SK-N-SH (cell line): ENCODE results near the gene NCBP3. TPM values are rescaled to one million over a fixed set of nuclear protein-coding genes. Genes with fewer than 3 reads are reported as not detected.

ENCODE experiments used
- CTCF ChIA-PET: fragments of 300-600, 350-600 bp; formaldehyde crosslinking; extraction: SDS; loops from one replicate; lab custom pipeline; 2021; lab: Yijun Ruan, JAX
- POLR2A ChIA-PET: fragments of 350-600 bp; sonication (Branson Sonifier 250); formaldehyde crosslinking; extraction: SDS; loops from one replicate; lab custom pipeline; 2020; ENCODE audit warnings: antibody characterized with exemption, inconsistent platforms; lab: Yijun Ruan, JAX
- DNase-seq: peaks from one replicate; pipeline ENCODE4 v3.0.0; 2012
- H2AFZ ChIP-seq: fragments of 200-600 bp; sonication (generic); 2 replicates; pipeline ENCODE4 v1.8.1; 2016; ENCODE audit warnings: antibody characterized with exemption, mild to moderate bottlenecking, low read depth
- H3F3A ChIP-seq: fragments of 200-600 bp; sonication (generic); replicated peaks from 2 replicates; pipeline ENCODE3; 2016; ENCODE audit warnings: antibody characterized with exemption, mild to moderate bottlenecking; ENCODE audit not compliant: insufficient read depth
- H3K27ac ChIP-seq, 2 experiments: fragments of 200-500 bp in 1 of 2; fragments of 200-600 bp in 1 of 2; sonication (Bioruptor generic) in 1 of 2; sonication (generic), shearing (Covaris generic) in 1 of 2; 2 replicates each; pipeline versions ENCODE4 v1.5.1 to v1.6.1; 2014 to 2016; ENCODE audit warnings: low read depth in 2 of 2, inconsistent platforms in 1 of 2, low read length in 1 of 2, mild to moderate bottlenecking in 1 of 2, mixed read lengths in 1 of 2
- H3K27me3 ChIP-seq: fragments of 200-600 bp; sonication (generic), shearing (Covaris generic); 2 replicates; pipeline ENCODE4 v1.6.1; 2016; ENCODE audit warnings: mixed run types; ENCODE audit not compliant: insufficient read depth
- H3K36me3 ChIP-seq, 2 experiments: fragments of 200-500 bp in 1 of 2; fragments of 200-600 bp in 1 of 2; sonication (Bioruptor generic) in 1 of 2; sonication (generic) in 1 of 2; replicated peaks in 1 of 2; 2 replicates each; pipeline versions ENCODE3 to v1.5.1; 2014 to 2016; ENCODE audit warnings: low read length in 1 of 2, mild to moderate bottlenecking in 1 of 2; ENCODE audit not compliant: insufficient read depth in 2 of 2, control insufficient read depth in 1 of 2
- H3K4me1 ChIP-seq, 2 experiments: fragments of 200-500 bp in 1 of 2; fragments of 200-600 bp in 1 of 2; sonication (Bioruptor generic) in 1 of 2; sonication (generic), shearing (Covaris generic) in 1 of 2; 2 replicates each; pipeline versions ENCODE4 v1.5.1 to v1.6.1; 2014 to 2016; ENCODE audit warnings: low read depth in 1 of 2, low read length in 1 of 2, mixed run types in 1 of 2; ENCODE audit not compliant: insufficient read depth in 2 of 2, control insufficient read depth in 1 of 2
- H3K4me2 ChIP-seq: fragments of 200-600 bp; sonication (generic), shearing (Covaris generic); 2 replicates; pipeline ENCODE4 v1.6.1; 2017; ENCODE audit warnings: mixed run types
- H3K4me3 ChIP-seq, 2 experiments: fragments of 200-500 bp in 1 of 2; fragments of 200-600 bp in 1 of 2; sonication (Bioruptor generic) in 1 of 2; sonication (generic), shearing (Covaris generic) in 1 of 2; 2 replicates each; pipeline versions ENCODE4 v1.5.1 to v1.8.1; 2014 to 2016; ENCODE audit warnings: low read depth in 2 of 2, inconsistent platforms in 1 of 2, low read length in 1 of 2, mild to moderate bottlenecking in 1 of 2, mixed read lengths in 1 of 2, moderate library complexity in 1 of 2
- H3K79me2 ChIP-seq: fragments of 200-600 bp; sonication (generic); 2 replicates; pipeline ENCODE4 v1.8.1; 2017; ENCODE audit warnings: mild to moderate bottlenecking; ENCODE audit not compliant: insufficient read depth
- H3K9ac ChIP-seq: fragments of 200-600 bp; sonication (generic); 2 replicates; pipeline ENCODE4 v1.6.1; 2017; ENCODE audit warnings: mixed run types
- H3K9me2 ChIP-seq: fragments of 200-600 bp; sonication (generic); 2 replicates; pipeline ENCODE4 v1.6.1; 2017; ENCODE audit warnings: mixed run types
- H3K9me3 ChIP-seq: fragments of 200-600 bp; sonication (generic); 2 replicates; pipeline ENCODE4 v1.6.1; 2017; ENCODE audit warnings: mixed run types, mild to moderate bottlenecking, moderate library complexity
- H4K20me1 ChIP-seq: fragments of 200-600 bp; sonication (generic); 2 replicates; pipeline ENCODE4 v1.6.1; 2017; ENCODE audit warnings: mild to moderate bottlenecking, mixed run types; ENCODE audit not compliant: insufficient read depth
- ELF1 ChIP-seq: IDR thresholded peaks from 2 replicates; pipeline ENCODE4 v1.4.0; 2012
- EP300 ChIP-seq, 2 experiments: IDR thresholded peaks; 2 replicates each; pipeline versions ENCODE4 v1.4.0 to v1.6.1; 2012; ENCODE audit warnings: borderline replicate concordance in 1 of 2, low read depth in 1 of 2, low read length in 1 of 2
- EZH2phosphoT487 ChIP-seq: fragments of 200-600 bp; sonication (generic); IDR thresholded peaks from 2 replicates; pipeline ENCODE4 v1.6.1; 2017; ENCODE audit warnings: low read depth, mixed run types, mild to moderate bottlenecking, antibody characterized with exemption, moderate library complexity, borderline replicate concordance
- FOSL2 ChIP-seq: IDR thresholded peaks from 2 replicates; pipeline ENCODE4 v1.4.0; 2012; ENCODE audit warnings: low read depth, mild to moderate bottlenecking, moderate library complexity, borderline replicate concordance
- GATA2 ChIP-seq: sonication (generic); formaldehyde crosslinking; IDR thresholded peaks from 2 replicates; pipeline ENCODE4 v1.5.0; 2020; ENCODE audit warnings: mild to moderate bottlenecking, missing genetic modification reagents
- JUND ChIP-seq: IDR thresholded peaks from 2 replicates; pipeline ENCODE4 v1.4.0; 2012
- MAX ChIP-seq: IDR thresholded peaks from 2 replicates; pipeline ENCODE4 v1.4.0; 2012; ENCODE audit warnings: low read depth
- RAD21 ChIP-seq: IDR thresholded peaks from 2 replicates; pipeline ENCODE4 v1.6.1; 2012; ENCODE audit warnings: mild to moderate bottlenecking, low read length
- RCOR1 ChIP-seq: fragments of 150-350 bp; IDR thresholded peaks from 2 replicates; pipeline ENCODE4 v1.6.1; 2017; ENCODE audit warnings: antibody characterized with exemption, low read length
- RXRA ChIP-seq: IDR thresholded peaks from 2 replicates; pipeline ENCODE4 v1.4.0; 2012; ENCODE audit warnings: low read depth, mild to moderate bottlenecking, borderline replicate concordance
- SIN3A ChIP-seq: IDR thresholded peaks from 2 replicates; pipeline ENCODE4 v1.6.1; 2012; ENCODE audit warnings: low read depth, mild to moderate bottlenecking, low read length, moderate library complexity, borderline replicate concordance
- TAF1 ChIP-seq: IDR thresholded peaks from 2 replicates; pipeline ENCODE4 v1.6.1; 2012; ENCODE audit warnings: low read depth, mild to moderate bottlenecking, low read length, moderate library complexity, borderline replicate concordance
- TEAD4 ChIP-seq: IDR thresholded peaks from 2 replicates; pipeline ENCODE4 v1.4.0; 2012; ENCODE audit warnings: mild to moderate bottlenecking, borderline replicate concordance; ENCODE audit not compliant: insufficient read depth
- YY1 ChIP-seq: IDR thresholded peaks from 2 replicates; pipeline ENCODE4 v1.4.0; 2012; ENCODE audit warnings: low read depth, mild to moderate bottlenecking
- ZBTB33 ChIP-seq: IDR thresholded peaks from 2 replicates; pipeline ENCODE4 v1.4.0; 2012; ENCODE audit warnings: low read depth, borderline replicate concordance
- WGBS: methylation state at CpG from one replicate; pipeline ENCODE4 v1.1.6; 2017; ENCODE audit warnings: low lambda C conversion rate; 5-methylcytosine and 5-hydroxymethylcytosine counted together
- polyA plus RNA-seq, 3 experiments: library from polyadenylated mRNA; depleted of rRNA; stranded (reverse); fragments of >200 nt; gene quantifications; 2 replicates each; pipeline ENCODE4 v1.2.3, GENCODE V29; 2012
- TF ChIP-seq, protein P1 (sequence below): IDR thresholded peaks from 2 replicates; pipeline ENCODE4 v1.6.1; 2012; ENCODE audit warnings: mild to moderate bottlenecking, low read depth, low read length, moderate library complexity

Gene NCBP3
- polyA plus RNA-seq, 1 of the 3 experiments (the other 2 are of a cell fraction), result 6.5 TPM

DNA sequence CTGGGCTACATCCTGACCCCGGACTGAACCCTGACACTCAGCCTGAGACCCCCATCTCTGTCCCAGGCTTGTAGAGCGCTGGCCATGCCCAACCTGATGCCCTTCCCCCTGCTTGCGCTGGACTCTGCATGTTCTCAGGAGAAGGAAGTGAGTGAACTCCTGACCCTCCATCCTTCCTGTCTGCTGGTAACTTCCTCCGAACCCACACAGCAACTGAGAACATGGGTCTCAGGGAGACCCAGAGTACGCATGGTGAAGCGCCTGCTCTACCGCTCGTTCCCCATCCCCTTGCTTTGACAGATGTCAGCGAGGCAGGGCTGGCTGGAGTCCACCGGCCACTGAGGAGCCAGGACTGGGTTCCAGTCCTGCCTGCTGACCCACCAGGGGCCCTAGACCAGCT lies 40.7 kb upstream of the NCBP3 start:
- Histone ChIP-seq H3K36me3 (peaks cover 0 to 5% of the 10 kb centered on the region in 2 experiments), H2AFZ (no peak overlapping the region), H4K20me1 (0 out of 2 replicates have a peak, but pooled peaks cover 4% of the 10 kb centered on the region), H3K4me2 (no peak overlapping the region), H3K79me2 (peaks cover 18% of the 10 kb centered on the region; the same call in 1 of the 2 replicates), H3K4me3 (no peak overlapping the region), H3K27ac (no peak overlapping the region), H3K9ac (no peak overlapping the region), H3K9me2 (no peaks in the 10 kb centered on the region), H3F3A (peaks cover 10% of the 10 kb centered on the region), H3K4me1 (peaks cover 9 to 30% of the 10 kb centered on the region in 2 experiments; a peak in 3 of 4 replicates), H3K9me3 (no peaks in the 10 kb centered on the region), H3K27me3 (no peaks in the 10 kb centered on the region)
- DNase-seq, result no peak
- CTCF ChIA-PET, result no interaction called here
- TF ChIP-seq MAX, result no peak
- TF ChIP-seq RCOR1, result no peak
- TF ChIP-seq JUND, result no peak
- no peak for TF ChIP-seq TAF1
- TF ChIP-seq EZH2phosphoT487, result no peak
- TF ChIP-seq, protein P1, sequence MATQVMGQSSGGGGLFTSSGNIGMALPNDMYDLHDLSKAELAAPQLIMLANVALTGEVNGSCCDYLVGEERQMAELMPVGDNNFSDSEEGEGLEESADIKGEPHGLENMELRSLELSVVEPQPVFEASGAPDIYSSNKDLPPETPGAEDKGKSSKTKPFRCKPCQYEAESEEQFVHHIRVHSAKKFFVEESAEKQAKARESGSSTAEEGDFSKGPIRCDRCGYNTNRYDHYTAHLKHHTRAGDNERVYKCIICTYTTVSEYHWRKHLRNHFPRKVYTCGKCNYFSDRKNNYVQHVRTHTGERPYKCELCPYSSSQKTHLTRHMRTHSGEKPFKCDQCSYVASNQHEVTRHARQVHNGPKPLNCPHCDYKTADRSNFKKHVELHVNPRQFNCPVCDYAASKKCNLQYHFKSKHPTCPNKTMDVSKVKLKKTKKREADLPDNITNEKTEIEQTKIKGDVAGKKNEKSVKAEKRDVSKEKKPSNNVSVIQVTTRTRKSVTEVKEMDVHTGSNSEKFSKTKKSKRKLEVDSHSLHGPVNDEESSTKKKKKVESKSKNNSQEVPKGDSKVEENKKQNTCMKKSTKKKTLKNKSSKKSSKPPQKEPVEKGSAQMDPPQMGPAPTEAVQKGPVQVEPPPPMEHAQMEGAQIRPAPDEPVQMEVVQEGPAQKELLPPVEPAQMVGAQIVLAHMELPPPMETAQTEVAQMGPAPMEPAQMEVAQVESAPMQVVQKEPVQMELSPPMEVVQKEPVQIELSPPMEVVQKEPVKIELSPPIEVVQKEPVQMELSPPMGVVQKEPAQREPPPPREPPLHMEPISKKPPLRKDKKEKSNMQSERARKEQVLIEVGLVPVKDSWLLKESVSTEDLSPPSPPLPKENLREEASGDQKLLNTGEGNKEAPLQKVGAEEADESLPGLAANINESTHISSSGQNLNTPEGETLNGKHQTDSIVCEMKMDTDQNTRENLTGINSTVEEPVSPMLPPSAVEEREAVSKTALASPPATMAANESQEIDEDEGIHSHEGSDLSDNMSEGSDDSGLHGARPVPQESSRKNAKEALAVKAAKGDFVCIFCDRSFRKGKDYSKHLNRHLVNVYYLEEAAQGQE, result no peak
- TF ChIP-seq FOSL2, result no peak
- TF ChIP-seq GATA2 (CRISPR knock-in tag), result no peak
- TF ChIP-seq EP300 (IDR thresholded peaks at IDR 0.05; ENCODE audit: borderline replicate concordance in 1 of 2, low read depth in 1 of 2, low read length in 1 of 2), result no peak
- no peak for TF ChIP-seq YY1
- TF ChIP-seq TEAD4, result no peak
- no peak for TF ChIP-seq ZBTB33
- TF ChIP-seq RAD21, result no peak
- no peak for TF ChIP-seq RXRA
- no peak for TF ChIP-seq ELF1
- TF ChIP-seq SIN3A, result no peak
- 92% methylated on average over 7 of the region's 10 CpGs for WGBS
- POLR2A ChIA-PET, result no interaction called here
